Measurements from ENCODE around the gene RAI14.

RAI14 gene

DNA sequence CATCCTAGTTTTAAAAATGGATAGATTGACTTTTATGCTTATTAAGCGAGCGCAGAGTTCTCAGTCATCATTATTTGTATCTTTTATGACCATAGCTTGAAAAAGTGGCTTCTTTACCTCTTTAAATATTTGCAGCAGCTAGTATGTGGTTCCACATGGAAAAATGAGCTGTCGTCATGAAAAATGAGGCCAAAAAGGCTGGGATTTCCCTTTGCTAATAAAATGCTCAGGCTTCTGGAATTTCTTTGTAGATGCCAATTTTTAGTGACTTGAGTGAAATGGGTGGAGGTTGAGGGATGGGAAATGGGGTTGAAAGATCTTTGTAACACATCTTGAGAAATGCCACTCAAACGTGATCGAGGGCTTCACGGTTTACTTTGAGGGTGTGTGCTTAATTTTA, 35.2 kb downstream of the RAI14 start:
- Histone ChIP-seq H3K27me3 (replicated peaks) (no peaks in the 10 kb centered on the region), H3K4me3 (ENCODE audit: low read depth, low read length) (no peak overlapping the region), H3K27ac (peak overlapping the region; percentile 2), H3K36me3 (replicated peaks) (peaks cover 65% of the 10 kb centered on the region)
- DNase-seq, result no peak
- TF ChIP-seq, protein P1, sequence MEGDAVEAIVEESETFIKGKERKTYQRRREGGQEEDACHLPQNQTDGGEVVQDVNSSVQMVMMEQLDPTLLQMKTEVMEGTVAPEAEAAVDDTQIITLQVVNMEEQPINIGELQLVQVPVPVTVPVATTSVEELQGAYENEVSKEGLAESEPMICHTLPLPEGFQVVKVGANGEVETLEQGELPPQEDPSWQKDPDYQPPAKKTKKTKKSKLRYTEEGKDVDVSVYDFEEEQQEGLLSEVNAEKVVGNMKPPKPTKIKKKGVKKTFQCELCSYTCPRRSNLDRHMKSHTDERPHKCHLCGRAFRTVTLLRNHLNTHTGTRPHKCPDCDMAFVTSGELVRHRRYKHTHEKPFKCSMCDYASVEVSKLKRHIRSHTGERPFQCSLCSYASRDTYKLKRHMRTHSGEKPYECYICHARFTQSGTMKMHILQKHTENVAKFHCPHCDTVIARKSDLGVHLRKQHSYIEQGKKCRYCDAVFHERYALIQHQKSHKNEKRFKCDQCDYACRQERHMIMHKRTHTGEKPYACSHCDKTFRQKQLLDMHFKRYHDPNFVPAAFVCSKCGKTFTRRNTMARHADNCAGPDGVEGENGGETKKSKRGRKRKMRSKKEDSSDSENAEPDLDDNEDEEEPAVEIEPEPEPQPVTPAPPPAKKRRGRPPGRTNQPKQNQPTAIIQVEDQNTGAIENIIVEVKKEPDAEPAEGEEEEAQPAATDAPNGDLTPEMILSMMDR (IDR thresholded peaks at IDR 0.05; ENCODE audit: low read depth, low read length, missing control alignments), result no peak
- in situ Hi-C loops (cut with HindIII; ENCODE audit: low pct_ligation_motif_present, low sequenced_read_pairs), result no loop called here

DNA sequence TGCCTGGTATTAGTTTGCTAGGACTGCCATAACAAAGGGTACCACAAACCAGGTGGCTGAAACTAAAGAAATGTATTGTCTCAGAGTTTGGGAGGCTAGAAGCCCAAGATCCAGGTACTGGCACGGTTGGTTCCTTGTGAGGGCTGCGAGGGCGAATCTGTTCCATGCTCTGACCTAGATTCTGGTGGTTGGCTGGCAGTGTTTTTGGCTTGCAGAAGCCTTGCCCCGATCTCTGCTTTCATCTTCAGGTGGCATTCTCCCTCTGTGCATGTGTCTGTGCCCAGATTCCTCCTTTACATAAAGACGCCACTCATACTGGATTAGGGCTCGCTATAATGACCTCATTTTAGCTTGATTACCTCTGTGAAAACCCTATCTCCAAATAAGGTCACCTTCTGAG, 36.7 kb downstream of the RAI14 start:
- Histone ChIP-seq H3K36me3 (replicated peaks) (peaks cover 70% of the 10 kb centered on the region), H3K4me3 (ENCODE audit: low read depth, low read length) (no peak overlapping the region), H3K27ac (no peak overlapping the region), H3K27me3 (replicated peaks) (no peaks in the 10 kb centered on the region)
- DNase-seq, result no peak
- in situ Hi-C loops (cut with HindIII; ENCODE audit: low pct_ligation_motif_present, low sequenced_read_pairs), result no loop called here
- TF ChIP-seq, protein P1 (IDR thresholded peaks at IDR 0.05; ENCODE audit: low read depth, low read length, missing control alignments), result no peak

- in situ Hi-C loops (cut with HindIII; ENCODE audit: low pct_ligation_motif_present, low sequenced_read_pairs), result no loop called here
- Histone ChIP-seq H3K27me3 (replicated peaks) (no peaks in the 10 kb centered on the region), H3K36me3 (replicated peaks) (peaks cover 69% of the 10 kb centered on the region), H3K4me3 (ENCODE audit: low read depth, low read length) (no peak overlapping the region), H3K27ac (peak overlapping the region; percentile 20)
- TF ChIP-seq, protein P1 (IDR thresholded peaks at IDR 0.05; ENCODE audit: low read depth, low read length, missing control alignments), result no peak
- no peak for DNase-seq
Observed at GRCh38 chr5:34694012-34694411, 37.9 kb downstream of the RAI14 start.

DNA sequence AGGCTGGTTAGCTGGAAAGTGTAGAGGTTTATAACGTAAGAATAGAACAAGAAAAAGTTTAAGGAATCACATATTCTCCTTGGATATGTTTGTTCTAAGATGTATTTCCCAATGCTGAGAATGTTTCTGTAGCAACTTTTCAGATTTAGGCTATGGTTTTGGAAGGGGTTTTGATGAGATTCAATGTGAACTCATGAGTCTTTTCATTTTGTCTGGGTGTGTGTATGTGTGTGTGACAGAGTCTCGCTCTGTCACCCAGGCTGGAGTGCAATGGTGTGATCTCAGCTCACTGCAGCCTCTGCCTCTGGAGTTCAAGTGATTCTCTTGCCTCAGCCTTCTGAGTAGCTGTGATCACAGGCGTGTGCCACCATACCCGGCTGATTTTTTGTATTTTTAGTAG, 38.6 kb downstream of the RAI14 start:
- no peak for DNase-seq
- TF ChIP-seq, protein P1 (IDR thresholded peaks at IDR 0.05; ENCODE audit: low read depth, low read length, missing control alignments), result no peak
- Histone ChIP-seq H3K27ac (peak overlapping the region; percentile 29), H3K36me3 (replicated peaks) (peaks cover 68% of the 10 kb centered on the region), H3K4me3 (ENCODE audit: low read depth, low read length) (no peak overlapping the region), H3K27me3 (replicated peaks) (no peaks in the 10 kb centered on the region)
- in situ Hi-C loops (cut with HindIII; ENCODE audit: low pct_ligation_motif_present, low sequenced_read_pairs), result no loop called here

DNA sequence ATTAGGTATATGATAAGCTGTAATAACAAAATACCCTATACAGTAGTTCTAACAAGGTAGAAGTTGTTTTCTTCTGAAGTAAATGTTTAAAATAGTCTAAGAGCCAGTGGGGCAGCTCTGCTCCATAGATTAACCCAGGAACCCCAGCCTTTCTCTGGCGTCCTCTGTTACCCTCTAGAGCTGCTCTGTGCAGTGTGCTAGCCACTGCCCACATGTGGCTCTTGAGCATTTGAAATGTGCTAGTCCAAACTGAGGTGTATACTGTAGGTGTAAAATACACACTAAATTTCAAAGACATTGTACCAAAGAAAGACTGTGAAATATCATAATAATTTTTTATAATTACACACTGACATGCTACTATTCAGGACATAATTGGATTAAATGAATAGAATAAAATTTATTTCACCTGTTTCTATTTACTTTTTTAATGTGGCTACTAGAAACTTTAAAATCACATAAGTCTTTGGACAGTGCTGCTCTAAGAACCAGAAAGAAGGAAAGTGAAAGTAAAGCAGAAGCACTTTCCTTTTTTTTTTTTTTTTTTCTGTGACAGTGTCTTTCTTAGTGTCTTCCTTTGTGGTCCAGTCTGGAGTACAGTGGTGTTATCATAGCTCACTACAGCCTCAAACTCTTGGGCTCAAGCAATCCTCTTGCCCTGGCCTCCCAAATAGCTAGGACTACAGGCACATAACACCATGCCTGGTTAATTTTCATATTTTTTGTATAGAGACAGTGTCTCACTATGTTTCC, 39.3 kb downstream of the RAI14 start:
- peak overlapping the region; percentile 48 for H3K27ac ChIP-seq
- in situ Hi-C loops (cut with HindIII; ENCODE audit: low pct_ligation_motif_present, low sequenced_read_pairs), result no loop called here
- H3K36me3 ChIP-seq (replicated peaks), result peaks cover 62% of the 10 kb centered on the region

More for the DNA sequence above, 39.3 kb downstream of the RAI14 start:
- DNase-seq, result no peak
- TF ChIP-seq, protein P1 (IDR thresholded peaks at IDR 0.05; ENCODE audit: low read depth, low read length, missing control alignments), result no peak
- no peaks in the 10 kb centered on the region for H3K27me3 ChIP-seq (replicated peaks)
- H3K4me3 ChIP-seq (ENCODE audit: low read depth, low read length), result no peak overlapping the region
